HG03097 (cell line): Measurements from ENCODE around the gene UNC13A.

Source experiments
- ATAC-seq: cut with Tn5 transposase; IDR thresholded peaks from one replicate; pipeline ENCODE4 v1.9.1; 2021; ENCODE audit not compliant: unreplicated experiment, low FRiP score

The UNC13A gene

DNA sequence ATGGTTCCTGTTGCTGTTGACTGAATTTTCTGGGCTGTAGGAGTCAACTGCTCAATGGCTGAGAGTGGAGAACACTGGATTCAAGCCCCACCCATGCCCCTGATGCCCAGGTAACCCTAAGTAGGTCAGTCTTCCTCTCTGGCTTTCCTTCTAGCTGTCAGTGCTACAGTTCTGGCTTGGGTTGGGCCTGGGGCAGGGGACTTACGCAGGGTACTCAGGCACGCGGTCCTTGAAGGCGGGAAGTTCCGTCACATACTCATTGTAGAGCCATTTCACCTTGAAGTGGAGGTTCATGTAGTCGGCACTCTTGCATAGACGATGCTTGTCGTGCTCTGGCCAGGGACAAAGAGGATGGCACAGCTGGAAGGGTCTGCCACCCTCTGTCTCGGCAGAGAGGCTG, 55.6 kb downstream of the UNC13A start:
- ATAC-seq = no peak

DNA sequence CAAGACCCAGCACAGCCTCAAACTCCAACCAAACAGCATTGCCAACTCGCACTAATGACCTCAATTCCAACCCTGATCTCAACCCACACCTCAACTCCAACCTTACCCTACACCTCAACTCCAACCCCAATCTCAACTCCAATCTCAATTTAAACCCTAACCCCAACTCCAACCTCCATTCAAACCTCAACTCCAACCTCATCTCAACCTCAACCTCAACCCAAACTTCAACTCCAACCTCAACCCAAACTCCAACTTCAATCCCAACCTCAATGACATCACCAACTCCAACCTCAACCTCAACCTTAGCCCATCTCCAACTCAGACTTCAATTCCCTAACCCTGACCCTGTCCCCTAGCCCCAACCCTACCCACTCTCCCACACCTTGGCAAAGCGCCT, 58.4 kb downstream of the UNC13A start:
- ATAC-seq = no peak

DNA sequence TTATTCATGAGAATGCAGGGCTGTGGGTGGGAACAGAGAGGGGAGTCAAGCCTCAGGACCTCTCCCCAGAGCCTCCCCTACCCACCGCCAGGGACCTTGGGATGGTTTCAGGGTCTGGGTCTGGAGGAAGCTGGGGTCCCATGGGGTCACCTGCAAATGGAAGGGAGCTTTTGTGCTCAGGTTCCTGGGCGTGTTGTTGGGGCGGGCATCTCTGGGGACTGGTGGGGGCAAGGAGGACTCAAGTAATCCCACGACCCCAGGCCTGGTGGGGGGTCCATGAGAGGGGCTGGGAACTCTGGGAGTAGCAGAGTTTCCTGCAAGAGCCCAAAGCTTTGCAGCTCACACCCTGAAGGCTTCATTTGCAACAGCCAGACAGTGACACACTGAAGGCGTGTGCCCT, 60.2 kb downstream of the UNC13A start:
- no peak for ATAC-seq

- ATAC-seq = no peak
These were observed 61.0 kb downstream of the UNC13A start for GRCh38 chr19:17627161-17627560.

GRCh38 chr19:17626456-17627015, 61.6 kb downstream of the UNC13A start:
- no peak for ATAC-seq

DNA sequence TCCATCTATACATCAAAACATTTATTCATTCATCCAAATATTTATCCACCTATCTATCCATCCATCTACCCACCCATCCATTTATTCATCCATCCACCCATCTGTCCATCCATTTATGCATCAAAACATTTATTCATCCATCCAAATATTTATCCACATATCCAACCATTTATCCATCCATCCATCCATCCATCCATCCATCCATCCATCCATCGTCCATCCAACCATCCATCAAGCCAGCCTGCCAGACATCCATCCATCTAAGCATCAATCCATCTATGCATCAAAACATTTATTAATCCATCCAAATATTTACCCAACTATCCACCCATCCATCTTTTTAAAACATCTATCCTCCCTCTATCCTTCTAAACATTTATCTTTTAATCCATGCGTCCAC, 62.2 kb downstream of the UNC13A start:
- no peak for ATAC-seq

DNA sequence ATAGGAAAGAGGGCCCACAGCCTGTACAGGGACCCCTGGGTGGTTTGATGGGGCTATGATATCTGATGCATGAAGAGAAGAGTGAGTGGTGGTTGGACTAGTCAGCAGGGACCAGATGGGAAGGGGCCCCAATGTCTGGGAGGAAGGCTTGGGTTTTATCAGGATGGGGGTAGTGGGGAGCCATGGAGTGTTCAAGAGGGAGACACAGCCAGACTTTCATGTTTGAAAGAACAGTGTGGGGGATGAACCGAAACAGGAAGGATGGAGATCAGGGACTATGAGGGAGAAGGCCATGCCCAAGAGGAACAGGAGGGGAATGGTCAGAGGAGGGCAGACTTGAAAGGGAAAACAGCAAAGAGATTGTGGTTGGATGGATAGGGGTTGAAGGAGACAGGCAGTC, 63.1 kb downstream of the UNC13A start:
- no peak for ATAC-seq

DNA sequence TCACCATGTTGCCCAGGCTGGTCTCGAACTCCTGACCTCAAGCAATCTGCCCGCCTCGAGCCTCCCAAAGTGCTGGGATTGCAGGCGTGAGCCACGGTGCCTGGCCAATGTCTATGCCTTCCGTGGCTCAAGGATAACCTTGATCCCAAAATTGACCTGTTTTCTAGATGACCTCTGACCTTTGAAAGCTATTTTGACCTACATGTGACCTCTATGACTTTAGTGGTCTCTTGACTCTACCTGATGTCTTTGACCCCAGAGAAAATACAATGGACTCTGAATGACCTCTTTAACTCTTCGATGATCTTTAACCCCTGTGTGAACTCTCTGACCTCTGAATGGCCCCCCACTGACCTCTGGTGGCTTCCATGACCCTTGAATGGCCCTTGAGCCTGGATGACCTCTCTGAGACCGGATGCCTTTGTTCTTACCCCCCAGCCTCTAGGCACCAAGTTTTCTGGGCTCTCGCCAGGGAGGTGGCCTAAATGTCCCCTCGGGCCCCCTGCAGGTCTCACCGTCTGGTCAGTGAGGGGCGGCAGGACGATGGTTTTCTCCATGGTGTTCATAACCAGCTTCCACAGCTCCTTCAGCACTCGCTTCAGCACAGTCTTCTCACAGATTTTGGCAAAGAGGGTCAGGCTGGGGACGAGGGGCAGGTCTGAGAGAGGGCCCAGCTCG, 63.7 kb downstream of the UNC13A start:
- ATAC-seq = no peak

- ATAC-seq = no peak
These were observed 64.8 kb downstream of the UNC13A start for GRCh38 chr19:17623224-17623935.

DNA sequence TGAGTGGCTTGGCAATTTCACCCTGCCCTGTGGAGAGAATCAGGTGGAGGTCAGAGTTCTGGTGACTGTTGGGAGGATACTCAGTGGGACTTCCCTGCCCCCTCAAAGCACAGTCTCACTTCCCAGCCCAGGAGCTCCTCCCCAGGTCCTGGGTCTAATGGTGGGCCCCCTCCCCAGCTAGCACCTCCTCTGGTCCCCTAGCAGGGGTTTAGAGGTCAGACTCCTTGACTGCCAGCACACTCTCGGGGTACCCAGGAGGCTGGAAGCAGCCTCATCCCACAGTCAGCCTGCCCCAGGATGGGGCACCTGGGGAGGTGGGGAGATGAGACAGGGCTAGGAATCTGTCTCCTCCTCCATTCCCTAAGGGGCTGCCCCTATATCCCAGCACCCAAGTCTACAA, 67.5 kb downstream of the UNC13A start:
- ATAC-seq = no peak

DNA sequence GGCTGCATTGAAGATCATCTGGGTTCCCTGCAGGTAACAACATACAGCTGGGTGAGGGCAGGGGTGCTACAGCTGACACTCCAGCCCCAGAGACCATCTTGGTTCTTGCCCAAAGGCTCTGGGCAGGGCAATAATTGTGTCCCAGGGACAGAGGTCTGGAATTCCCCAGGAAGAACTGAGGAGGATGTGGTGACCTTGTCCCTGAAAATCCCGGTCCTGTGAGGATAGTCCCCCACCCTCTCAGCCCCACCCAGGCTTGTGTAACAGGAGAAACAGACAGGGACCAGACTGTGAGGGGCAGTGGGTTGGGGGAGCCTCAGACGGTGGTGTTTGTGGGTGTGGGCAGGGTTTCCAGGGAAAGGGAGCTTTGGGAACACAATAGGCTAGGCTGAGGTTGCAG, 69.2 kb downstream of the UNC13A start:
- no peak for ATAC-seq

DNA sequence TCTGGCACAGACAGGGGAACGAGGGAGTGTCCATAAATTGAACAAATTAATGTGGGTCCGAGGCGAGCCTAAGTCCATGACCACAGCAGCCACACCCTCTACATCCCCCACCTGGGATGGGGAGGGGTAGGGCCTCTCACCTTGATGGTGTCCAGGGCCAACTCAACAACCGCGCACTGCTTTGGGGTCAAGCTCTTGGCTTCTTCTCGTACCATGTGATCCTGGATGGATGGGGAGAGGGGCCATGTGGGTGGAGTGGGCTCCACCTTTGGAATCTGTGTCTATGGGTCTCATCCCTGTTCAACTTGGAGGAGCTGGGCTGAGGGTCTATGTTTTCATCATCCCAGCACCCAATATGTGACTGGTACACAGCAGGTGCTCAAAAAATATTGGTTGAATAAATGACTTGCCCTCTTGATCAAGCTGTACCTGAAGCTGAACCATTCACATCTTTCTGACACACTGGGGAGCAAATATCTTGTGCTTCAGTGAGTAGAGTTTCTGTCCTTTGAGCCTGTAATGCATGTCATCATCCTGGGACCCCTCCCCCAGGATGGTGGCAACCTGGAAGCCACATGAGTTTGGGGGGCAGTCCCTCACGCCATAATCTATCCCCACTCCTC, 69.8 kb downstream of the UNC13A start:
- no peak for ATAC-seq

- ATAC-seq = no peak
These were observed 70.4 kb downstream of the UNC13A start for GRCh38 chr19:17617807-17618192.

DNA sequence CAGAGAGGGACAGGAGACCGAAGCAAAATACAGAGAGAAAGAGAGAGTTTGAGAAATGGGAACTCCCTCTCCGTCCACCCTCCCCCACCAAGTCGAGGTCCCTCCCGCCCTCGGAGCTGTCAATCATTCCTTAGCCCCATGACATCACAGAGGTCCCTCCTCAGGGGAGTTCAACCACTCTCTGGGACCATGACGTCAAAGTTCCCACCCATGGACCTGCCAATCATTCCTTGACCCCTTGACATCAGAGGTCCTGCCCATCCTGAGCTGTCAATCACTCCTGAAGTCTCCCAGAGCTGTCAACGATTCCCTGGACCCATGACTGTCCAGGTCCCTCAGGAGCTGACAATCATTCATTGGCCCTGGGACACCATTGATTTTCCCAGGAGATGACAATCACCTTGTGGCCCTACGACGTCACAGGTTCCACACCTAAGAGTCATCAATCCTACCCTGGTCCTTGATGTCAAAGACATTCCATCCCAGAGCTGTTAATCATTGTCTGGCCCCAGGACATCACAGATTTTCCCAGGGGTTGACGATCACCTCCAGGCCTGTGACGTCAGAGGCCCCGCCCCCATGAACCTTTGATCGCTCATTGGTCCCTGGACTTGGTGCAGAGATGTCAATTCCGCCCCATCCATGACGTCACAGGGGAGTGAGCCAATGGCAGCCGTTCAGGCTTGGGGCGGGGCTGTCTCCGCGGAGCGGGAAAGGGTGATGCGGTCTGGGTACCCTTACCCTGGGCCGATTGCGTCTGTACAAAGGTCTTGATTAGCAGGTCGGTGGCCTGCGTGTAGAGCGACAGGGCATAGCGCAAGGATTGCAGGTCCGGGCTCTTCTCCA, 71.0 kb downstream of the UNC13A start:
- ATAC-seq = no peak

DNA sequence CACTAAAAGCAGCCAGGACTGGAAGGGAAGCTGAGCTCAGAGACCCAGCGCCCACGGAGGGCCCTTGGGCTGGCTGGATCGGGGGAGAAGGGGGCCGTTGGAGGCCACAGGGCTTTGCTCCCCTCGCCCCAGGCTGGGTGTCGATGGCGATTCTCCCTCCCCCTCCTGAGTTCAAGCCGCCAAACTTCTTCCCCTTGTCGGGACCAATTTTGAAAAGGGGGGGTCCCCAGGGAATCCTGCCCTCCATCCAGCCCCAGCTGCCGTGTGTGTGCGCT, 71.5 kb downstream of the UNC13A start:
- no peak for ATAC-seq

- ATAC-seq = no peak
These were observed 72.1 kb downstream of the UNC13A start for GRCh38 chr19:17615889-17616685.

GRCh38 chr19:17614476-17614875, 73.7 kb downstream of the UNC13A start:
- ATAC-seq = no peak

GRCh38 chr19:17611462-17612244, 76.5 kb downstream of the UNC13A start:
- ATAC-seq = no peak

- no peak for ATAC-seq
These were observed 77.8 kb downstream of the UNC13A start for GRCh38 chr19:17610384-17610783.
